ENCODE data around the gene LMNTD1.

The LMNTD1 gene

DNA sequence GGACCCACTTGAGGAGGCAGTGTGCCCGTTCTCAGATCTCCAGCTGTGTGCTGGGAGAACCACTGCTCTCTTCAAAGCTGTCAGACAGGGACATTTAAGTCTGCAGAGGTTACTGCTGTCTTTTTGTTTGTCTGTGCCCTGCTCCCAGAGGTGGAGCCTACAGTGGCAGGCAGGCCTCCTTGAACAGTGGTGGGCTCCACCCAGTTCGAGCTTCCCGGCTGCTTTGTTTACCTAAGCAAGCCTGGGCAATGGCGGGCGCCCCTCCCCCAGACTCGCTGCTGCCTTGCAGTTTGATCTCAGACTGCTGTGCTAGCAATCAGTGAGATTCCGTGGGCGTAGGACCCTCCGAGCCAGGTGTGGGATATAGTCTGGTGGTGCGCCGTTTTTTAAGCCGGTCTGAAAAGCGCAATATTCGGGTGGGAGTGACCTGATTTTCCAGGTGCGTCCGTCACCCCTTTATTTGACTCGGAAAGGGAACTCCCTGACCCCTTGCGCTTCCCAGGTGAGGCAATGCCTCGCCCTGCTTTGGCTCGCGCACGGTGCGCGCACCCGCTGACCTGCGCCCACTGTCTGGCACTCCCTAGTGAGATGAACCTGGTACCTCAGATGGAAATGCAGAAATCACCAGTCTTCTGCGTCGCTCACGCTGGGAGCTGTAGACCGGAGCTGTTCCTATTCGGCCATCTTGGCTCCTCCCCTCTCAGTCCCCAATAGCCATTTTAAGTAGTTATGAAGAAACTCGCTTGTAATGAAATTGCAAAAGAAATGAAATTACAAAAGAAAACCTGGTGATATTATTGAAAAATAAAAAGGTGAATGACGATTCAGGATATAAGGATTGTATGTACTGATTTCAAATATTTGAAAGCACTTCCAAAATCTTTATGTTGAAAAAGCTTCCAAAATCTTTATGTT lies 63.9 kb downstream of the LMNTD1 start:
- peak; percentile 47 for DNase-seq

DNA sequence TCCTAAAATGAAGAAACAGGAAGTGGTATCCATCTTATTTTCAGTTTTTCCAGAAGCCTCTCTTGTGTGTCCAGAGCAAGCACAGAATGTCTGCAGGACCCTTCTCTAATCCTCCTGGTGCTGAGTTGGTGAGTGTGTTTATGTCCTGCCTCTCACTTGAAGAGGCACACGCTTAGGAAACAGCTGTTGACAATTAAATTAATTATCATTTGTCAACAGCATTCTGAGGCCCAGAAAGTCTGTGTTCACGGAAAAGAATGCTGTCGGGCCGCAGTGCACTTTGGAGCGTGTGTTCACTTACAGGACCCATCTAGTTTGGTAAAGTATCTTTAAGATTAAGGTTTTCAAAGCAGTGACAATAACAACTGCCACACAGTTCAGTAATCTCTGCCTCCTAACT lies 70.5 kb downstream of the LMNTD1 start:
- DNase-seq = peak; percentile 74

DNA sequence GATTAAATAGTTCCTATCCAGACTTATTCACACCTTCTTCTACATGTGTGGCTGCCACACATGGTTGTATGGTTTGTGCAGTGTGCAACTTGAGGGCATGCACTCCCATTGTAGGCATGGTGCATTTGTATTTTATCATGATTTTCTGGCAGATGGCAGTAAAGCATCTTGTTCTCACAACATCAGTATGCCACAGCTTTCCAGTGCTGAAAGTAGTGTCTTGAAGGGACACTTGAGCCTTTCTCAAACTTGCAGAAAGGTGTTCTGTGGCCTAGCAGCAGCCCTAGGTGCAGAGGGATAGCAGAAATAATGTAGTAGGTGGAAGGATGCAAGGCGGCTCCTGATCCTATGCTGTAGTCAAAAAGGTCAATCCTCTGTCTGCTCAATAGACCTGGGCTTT lies 72.9 kb downstream of the LMNTD1 start:
- DNase-seq = no peak

DNA sequence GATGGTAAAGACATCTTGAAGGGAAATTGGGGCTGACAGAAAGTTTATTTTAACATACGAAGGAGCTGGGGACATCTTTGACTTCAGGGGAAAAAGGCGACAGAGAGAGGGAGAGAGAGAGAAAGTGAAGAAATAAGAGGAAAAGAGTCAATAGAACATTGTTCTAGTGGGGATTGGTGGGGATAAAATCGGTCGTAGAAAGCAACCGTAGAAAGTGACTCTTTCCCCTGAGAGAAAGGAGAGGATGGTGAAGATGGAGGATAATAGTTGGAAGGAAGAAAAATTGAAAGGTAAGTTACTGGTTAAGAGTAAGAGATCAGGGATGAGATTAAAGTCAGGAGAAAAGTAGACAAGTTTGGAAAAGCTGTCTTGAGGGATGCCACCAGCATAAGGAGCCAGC lies 75.9 kb downstream of the LMNTD1 start:
- no peak for DNase-seq

DNA sequence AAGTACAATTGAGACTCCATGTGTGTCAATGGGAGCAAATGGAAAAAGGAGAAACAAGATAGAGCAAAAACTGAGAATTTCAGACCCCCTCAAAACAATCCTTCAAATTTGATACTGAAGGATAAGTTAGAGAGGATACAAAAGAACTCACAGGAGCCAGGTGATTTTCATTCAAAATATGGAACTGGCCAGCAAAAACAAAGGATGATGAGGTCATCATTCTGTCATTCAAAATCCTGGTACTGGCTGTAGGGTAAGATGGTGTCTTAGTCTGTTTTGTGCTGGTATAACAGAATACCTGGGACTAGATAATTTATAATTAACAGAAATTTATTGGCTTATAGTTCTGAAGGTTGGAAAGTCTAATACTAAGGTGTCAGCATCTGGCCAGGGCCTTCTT lies 80.6 kb downstream of the LMNTD1 start:
- DNase-seq = no peak

DNA sequence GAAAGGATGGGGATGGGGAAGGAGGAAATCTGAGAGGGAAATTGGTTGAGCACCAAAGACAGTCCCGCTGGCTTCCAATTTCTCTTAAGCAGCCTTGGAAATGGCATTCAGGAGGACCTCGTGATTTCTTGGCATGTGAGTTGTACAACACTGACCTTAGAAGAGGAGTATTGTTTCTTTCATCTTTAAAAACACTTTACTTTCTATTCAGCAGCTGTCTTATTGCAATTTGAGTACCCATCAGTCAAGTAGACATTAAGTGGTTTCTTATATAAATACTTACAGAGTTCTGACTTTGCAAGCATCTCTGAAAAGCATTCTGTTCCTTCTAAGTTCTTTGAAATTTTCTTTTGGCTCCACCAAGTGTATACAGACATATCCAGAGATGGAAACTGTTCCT lies 83.2 kb downstream of the LMNTD1 start:
- DNase-seq = no peak

GRCh38 chr12:25469368-25469767 lies 83.7 kb downstream of the LMNTD1 start:
- DNase-seq = no peak

- DNase-seq = no peak
Observed at GRCh38 chr12:25463521-25463920, 89.6 kb downstream of the LMNTD1 start.

- DNase-seq = no peak
Observed at GRCh38 chr12:25463005-25463404, 90.1 kb downstream of the LMNTD1 start.

- no peak for DNase-seq
Observed at GRCh38 chr12:25459541-25459951, 93.5 kb downstream of the LMNTD1 start.

- DNase-seq = peak; percentile 29
Observed at GRCh38 chr12:25458047-25458552, 95.0 kb downstream of the LMNTD1 start.

DNA sequence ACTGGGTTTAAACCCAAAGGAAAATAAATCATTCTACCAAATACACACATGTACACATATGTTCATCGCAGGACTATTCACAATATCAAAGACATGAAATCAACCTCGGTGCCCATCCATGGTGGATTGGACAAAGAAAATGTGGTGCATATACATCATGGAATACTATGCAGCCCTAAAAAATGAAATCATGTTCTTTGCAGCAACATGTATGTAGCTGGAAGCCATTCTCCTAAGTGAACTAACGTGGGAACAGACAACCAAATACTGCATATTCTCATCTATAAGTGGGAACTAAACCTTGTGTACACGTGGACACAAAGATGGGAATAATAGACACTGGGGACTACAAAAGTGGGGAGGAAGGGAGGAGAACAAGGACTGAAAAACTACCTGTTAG lies 96.6 kb downstream of the LMNTD1 start:
- DNase-seq = no peak

DNA sequence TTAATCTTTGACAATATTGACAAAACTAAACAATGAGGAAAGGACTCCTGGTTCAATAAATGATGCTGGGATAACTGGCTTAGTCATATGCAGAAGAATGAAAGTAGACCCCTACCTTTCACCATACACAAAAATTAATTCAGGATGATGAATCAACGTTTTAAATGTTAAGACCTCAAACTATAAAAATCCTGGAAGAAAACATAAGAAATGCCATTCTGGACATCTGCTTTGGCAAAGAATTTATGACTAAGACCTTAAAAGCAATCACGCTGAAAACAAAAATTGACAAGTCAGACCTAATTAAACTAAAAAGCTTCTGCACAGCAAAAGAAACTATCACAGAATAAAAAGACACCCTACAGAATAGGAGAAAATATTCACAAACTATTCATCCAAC lies 97.4 kb downstream of the LMNTD1 start:
- no peak for DNase-seq

DNA sequence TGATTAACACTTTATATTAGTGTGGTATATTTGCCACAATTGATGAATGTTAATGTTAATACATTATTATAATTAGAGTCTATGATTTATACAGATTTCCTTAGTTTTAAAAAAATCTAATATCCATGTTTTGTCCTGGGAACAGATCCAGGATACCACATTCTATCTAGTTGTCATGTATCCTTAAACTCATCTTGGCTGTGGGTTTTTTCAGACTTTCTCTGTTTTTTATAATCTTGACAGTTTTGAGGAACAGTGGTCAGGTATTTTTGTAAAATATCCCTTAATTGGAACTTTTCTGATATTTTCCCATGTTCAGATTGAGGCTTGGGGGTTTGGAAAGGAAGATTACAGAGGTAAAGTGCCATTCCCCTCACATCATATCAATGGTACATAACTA lies 104.1 kb downstream of the LMNTD1 start:
- no peak for DNase-seq

DNA sequence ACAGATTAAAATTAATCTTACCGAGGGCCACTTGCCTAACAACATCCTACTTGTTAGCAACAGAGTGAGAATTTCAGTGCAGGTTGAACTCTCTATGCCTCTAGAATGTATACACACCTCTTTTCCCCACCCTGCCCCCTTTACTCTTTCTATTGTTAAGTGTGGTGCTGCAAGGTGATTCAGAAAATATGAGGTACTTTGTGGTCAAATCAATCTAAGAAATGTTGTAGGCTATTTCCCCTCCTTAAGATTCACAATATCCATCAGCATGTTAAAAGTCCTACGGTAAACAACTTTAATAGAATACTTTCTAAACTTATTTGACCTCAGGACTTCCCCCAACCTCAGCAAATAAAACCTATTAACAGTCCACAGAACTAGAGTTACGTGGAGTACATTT lies 106.0 kb downstream of the LMNTD1 start:
- no peak for DNase-seq

GRCh38 chr12:25438638-25439037 lies 114.4 kb downstream of the LMNTD1 start:
- no peak for DNase-seq

DNA sequence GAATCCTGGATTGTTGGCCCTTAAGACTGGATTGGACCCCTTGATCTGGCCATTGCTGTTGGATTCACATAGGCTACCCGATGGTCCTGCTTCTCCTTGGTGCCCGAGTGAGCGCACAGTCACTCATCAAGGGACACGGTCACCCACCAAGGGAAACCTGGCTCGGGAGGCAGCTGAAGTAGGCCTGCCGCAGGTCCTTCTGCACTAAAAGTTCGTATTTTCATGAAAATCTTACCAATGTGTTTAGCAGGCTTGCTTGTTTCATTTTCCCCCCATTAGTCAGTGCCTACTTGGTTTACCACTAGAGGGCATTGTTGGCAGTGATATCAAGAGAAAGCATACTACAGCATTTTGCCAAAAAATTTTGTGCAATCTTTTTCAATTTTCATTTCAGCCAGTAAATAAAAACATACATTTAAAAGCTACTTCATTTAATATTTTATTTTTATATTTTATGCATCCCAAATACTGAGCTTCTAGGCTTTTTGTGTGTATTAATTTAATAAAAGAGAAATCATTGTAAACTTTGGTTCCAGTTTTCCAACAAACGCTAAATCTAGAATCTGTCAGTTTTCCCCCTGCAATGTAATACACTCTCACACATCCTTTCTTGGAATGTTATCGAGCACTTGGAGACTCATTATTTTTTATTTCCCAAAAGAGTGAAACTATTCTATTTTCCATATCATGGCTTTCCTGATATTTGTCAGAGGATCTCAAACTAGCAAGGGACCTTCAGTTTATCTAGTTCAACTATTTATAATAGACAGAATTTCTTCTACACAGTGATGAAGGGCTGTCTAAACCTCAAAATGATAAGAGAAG lies 116.7 kb downstream of the LMNTD1 start:
- peak; percentile 55 for DNase-seq

DNA sequence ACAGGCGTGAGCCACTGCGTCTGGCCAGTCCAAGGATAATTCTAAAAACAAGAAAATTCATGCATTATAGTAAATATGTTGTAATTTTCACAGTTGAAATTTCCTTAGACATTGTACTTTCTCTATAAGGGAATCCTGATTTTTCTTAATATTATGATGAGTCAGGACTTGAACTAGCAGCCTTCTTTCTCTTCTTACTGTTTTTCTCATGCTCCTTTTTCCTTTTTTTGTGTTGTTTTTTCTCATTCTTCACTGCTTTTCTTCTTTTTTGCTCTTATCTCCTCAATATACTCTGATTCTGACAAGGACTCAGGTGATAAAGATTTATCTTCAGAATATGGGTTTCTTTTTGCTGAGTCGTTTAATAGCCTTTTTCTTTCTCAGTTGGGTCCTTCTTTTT lies 117.7 kb downstream of the LMNTD1 start:
- no peak for DNase-seq

GRCh38 chr12:25434515-25434914 lies 118.6 kb downstream of the LMNTD1 start:
- DNase-seq = no peak

DNA sequence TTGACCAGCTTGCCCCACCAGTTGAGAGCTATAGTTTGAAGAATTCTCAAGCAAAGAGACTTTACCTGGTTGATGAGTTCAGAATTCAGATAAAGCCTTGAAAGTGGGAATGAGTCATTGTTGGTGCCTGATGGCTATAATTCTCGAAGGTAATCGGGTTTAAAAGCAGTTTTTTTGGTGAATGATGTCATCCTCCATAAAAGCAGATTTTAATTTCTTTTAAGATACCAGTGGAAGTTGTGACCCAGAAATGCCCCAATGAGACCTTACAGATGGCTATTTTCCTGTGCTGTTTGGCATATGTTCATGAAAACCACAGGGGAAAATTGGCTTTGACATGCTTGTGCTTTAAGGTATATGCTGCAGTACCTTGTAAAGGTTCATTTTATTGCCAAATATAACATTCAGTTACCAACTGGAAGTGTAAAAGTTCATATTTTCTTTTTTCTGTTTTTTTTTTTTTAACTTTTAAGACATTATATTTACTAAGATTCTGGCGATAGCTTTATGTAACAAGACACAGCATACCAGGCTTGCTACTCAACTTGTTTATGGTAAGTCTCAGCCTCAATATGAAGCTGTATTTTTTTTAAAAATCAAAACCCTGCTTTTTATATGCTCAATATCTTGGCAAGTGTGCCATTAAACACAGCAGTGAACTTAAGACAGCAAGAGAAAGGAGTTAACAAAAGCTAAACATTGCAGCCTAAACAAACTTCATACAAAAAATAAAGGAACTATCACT lies 119.3 kb downstream of the LMNTD1 start:
- DNase-seq = no peak

- no peak for DNase-seq
Observed at GRCh38 chr12:25433024-25433423, 120.1 kb downstream of the LMNTD1 start.

DNA sequence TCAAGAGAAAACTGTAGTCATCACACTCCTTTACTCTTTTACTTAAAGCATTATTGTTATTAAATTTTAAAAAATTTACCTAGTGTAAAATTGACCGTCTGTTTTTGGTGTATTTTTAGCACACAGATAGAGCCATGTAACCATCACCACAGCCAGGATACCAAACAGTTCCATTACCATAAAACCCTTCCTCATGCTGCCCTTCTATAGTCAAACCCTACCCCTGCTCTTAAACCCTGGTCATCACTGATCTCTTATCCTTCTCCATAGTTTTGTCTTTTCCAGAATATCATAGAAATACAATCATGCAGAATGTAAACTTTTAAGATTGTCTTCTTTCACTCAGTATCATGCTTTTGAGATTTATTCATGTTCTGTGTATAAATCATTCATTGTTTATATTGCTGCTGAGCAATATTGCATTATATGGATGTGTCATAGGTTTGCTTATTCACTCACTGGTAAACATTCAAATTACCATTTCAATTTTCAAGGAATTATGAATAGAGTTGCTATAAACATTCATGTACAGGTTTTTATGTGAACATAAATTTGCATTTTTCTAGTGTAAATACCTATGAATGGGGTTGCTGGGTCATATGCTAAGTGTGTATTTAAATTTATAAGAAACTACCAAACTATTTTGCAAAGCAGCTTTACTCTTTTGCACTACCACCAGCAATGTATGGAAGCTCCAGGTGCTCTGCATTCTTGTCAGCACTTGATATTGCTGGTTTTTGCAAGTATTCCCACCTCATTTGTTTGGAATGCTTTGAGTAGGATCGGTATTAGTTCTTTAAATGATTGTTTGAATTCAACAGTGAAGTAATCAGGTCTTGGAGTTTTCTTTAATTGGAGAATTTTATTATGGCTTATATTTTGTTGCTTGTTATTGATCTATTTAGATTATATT lies 125.5 kb downstream of the LMNTD1 start:
- DNase-seq = no peak
